Brain microvascular endothelial cell (primary cell): ENCODE results near the gene THRB.
"Not testable (repeated sequence)": the region's sequence is repeated elsewhere in the genome, so short reads cannot be mapped to it uniquely, and the experiment has no call there.

Experiments used
- DNase-seq: peaks from one replicate; pipeline ENCODE4 v3.0.0-alpha.2; 2020
- H3K27ac ChIP-seq: fragments of 250-450 bp; sonication (Bioruptor Pico); 2 replicates; pipeline ENCODE4 v1.5.1; 2020; ENCODE audit warnings: mild to moderate bottlenecking, moderate library complexity
- H3K27me3 ChIP-seq: fragments of 250-450 bp; sonication (Bioruptor Pico); replicated peaks from 2 replicates; pipeline ENCODE4 v1.5.1; 2020; ENCODE audit warnings: mild to moderate bottlenecking
- H3K36me3 ChIP-seq: fragments of 250-450 bp; sonication (Bioruptor Pico); replicated peaks from 2 replicates; pipeline ENCODE4 v1.5.1; 2020; ENCODE audit warnings: mild to moderate bottlenecking
- H3K4me3 ChIP-seq: 2 replicates; pipeline ENCODE4 v1.5.1; 2011; ENCODE audit warnings: low read depth, mild to moderate bottlenecking, control low read depth, low read length, moderate library complexity
- in situ Hi-C: cut with HindIII; loops from 2 replicates; pipeline ENCODE4 v1.10.0; 2017; ENCODE audit warnings: low sequenced_read_pairs, low pct_ligation_motif_present
- TF ChIP-seq, protein P1 (sequence below): IDR thresholded peaks from 2 replicates; pipeline ENCODE4 v1.5.1; 2011; ENCODE audit warnings: low read depth, mild to moderate bottlenecking, moderate library complexity, low read length, control low read depth, inconsistent platforms; ENCODE audit errors: missing control alignments

THRB gene

DNA sequence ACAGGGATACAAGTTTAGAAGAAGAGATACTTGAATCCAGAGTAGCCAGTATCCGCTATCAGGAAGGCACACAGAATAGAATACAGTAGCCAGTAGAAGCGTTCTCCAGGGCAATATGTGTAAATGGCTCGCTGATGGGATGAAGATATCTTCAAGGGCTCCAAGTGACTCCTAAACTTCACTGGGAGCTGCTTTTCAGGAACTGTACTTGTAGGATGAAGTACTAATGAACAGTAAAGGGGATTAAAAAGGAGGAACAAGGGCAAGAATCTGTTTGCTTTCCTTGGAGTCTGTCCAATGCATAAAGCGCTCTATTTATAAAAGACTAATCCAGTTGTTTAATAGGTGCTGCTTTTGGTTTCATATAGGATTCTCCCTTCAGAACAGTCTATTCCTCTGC is 78.4 kb downstream of the THRB start:
- TF ChIP-seq, protein P1, sequence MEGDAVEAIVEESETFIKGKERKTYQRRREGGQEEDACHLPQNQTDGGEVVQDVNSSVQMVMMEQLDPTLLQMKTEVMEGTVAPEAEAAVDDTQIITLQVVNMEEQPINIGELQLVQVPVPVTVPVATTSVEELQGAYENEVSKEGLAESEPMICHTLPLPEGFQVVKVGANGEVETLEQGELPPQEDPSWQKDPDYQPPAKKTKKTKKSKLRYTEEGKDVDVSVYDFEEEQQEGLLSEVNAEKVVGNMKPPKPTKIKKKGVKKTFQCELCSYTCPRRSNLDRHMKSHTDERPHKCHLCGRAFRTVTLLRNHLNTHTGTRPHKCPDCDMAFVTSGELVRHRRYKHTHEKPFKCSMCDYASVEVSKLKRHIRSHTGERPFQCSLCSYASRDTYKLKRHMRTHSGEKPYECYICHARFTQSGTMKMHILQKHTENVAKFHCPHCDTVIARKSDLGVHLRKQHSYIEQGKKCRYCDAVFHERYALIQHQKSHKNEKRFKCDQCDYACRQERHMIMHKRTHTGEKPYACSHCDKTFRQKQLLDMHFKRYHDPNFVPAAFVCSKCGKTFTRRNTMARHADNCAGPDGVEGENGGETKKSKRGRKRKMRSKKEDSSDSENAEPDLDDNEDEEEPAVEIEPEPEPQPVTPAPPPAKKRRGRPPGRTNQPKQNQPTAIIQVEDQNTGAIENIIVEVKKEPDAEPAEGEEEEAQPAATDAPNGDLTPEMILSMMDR: no peak
- H3K36me3 ChIP-seq: no peaks in the 10 kb centered on the region

DNA sequence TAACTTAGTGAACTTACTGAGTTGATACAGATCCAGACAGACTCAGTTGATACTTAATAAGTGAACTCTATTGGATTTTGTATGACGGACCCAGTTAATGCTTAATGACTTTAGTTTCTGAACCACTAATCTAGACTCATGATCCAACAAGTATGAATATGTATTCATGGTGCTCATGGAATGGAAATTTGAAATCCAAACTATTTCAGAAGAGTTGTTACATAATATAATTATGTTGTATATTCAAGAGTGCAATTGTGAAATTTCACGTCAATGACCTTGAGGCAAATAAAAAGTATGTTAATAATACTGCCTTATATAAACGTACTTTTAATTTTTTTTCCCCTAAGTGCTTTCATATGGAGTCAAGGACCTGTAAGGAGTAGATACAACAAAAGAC is 78.8 kb downstream of the THRB start:
- in situ Hi-C loops: no loop called here
- TF ChIP-seq, protein P1: no peak

More for the DNA sequence above, 78.4 kb downstream of the THRB start:
- Histone ChIP-seq H3K27ac (no peak overlapping the region), H3K27me3 (no peaks in the 10 kb centered on the region), H3K4me3 (no peak overlapping the region)
- DNase-seq: no peak
- in situ Hi-C loops: no loop called here

DNA sequence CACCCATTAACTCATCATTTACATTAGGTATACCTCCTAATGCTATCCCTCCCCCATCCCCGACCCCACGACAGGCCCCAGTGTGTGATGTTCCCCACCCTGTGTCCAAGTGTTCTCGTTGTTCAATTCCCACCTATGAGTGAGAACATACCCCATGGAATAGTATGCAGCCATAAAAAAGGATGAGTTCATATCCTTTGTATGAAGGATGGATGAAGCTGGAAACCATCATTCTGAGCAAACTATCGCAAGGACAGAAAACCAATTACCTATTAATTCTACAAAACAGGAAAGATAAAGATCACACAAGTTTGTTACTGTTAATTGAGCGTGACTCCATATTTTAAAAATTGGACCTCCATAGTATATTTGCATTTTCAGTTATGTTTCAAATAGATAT is 81.0 kb downstream of the THRB start:
- in situ Hi-C loops, H3K36me3 ChIP-seq, H3K4me3 ChIP-seq, DNase-seq, H3K27ac ChIP-seq, H3K27me3 ChIP-seq: not testable (repeated sequence)

More for the DNA sequence above, 78.8 kb downstream of the THRB start:
- no peaks in the 10 kb centered on the region for H3K36me3 ChIP-seq
- H3K27me3 ChIP-seq: no peaks in the 10 kb centered on the region
- no peak for DNase-seq
- no peak overlapping the region for H3K27ac ChIP-seq
- H3K4me3 ChIP-seq: no peak overlapping the region

DNA sequence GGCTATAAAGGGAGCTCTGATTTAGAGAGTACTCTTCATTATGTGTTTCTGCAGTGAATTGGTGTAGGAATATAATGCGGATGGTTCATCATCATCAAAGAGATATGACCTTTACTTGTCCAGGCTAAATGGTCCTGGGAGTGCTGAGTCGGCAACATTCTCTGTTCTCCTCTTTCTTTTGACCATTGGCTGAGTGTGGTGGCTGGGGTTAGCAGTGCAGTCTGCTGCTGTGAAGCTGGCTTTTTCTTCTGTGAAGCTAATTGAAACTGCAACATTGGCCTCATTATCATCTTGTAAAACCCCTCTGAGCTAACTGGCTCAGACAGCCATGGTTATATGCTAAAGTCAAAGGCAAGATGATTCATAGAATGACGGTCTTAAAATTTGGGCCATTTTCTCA is 83.8 kb downstream of the THRB start:
- TF ChIP-seq, protein P1: no peak
- H3K27me3 ChIP-seq: no peaks in the 10 kb centered on the region
- H3K36me3 ChIP-seq: no peaks in the 10 kb centered on the region
- in situ Hi-C loops: no loop called here
- DNase-seq: no peak
- H3K27ac ChIP-seq: no peak overlapping the region
- no peak overlapping the region for H3K4me3 ChIP-seq

DNA sequence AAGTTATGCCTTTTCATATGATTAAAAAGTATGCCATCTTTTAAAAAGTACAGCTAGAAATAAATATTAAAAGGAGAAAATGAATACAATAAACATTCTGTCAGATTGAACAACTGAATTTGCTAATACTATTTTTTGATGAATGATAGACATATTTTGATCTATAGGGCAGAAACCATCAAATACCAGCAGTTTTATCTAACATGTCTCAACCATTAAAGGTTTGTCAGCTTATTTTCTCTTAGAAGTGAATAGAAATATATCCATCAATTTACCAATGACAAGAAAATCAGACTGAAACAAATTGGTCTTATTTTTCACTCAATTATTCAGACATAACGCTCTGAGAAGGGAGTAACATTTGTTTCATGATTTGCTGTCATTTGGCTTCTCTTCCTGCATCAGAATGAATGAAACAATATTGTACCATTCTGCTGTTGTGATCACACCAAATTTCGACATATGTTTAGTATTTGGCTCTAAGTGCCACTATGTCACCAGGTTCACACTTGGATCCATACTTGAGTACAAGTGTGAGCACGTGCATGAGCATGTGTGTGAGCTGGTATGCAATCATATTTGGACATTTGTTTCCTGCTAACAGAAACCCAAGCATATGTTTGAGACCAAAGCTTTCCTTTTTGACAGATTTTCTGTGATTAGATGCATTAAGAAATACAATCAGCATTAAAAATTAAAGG is 86.5 kb downstream of the THRB start:
- in situ Hi-C loops: no loop called here
- no peak for DNase-seq

DNA sequence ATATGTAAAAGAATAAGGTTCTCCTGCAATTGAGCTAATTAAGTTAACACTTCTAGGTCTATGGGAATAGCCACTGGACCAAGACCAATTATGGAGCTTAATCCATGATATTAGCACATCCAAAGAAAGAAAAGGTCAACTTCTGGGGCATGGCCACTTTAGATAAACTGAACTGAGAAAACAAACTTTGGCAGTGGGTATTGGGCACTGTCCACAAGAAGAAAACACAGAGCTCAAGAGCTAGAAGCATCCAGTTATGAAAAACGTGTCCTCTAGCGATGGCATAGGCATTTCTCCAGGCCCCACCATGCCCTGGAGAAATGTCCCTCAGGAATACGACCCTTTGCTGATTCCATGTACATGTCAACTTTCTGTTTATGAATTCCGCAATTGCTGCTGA is 87.8 kb downstream of the THRB start:
- in situ Hi-C loops: no loop called here
- no peaks in the 10 kb centered on the region for H3K36me3 ChIP-seq

More for the DNA sequence above, 86.5 kb downstream of the THRB start:
- Histone ChIP-seq H3K36me3 (no peaks in the 10 kb centered on the region), H3K27ac (no peak overlapping the region), H3K4me3 (no peak overlapping the region), H3K27me3 (no peaks in the 10 kb centered on the region)
- TF ChIP-seq, protein P1: no peak

More for the DNA sequence above, 87.8 kb downstream of the THRB start:
- TF ChIP-seq, protein P1: no peak
- Histone ChIP-seq H3K27ac (no peak overlapping the region), H3K27me3 (no peaks in the 10 kb centered on the region), H3K4me3 (no peak overlapping the region)
- no peak for DNase-seq
